GM18517 (cell line): Measurements from ENCODE around the gene SORL1-AS1.
A peak's percentile ranks its signal among the peaks of the same experiment; 100 is the strongest.
"Not testable (repeated sequence)": the region's sequence is repeated elsewhere in the genome, so short reads cannot be mapped to it uniquely, and the experiment has no call there.

Source experiments
- ATAC-seq: cut with Tn5 transposase; IDR thresholded peaks from one replicate; pipeline ENCODE4 v1.9.1; 2021; ENCODE audit warnings: mild to moderate bottlenecking, moderate library complexity; ENCODE audit not compliant: unreplicated experiment

The SORL1-AS1 gene

DNA sequence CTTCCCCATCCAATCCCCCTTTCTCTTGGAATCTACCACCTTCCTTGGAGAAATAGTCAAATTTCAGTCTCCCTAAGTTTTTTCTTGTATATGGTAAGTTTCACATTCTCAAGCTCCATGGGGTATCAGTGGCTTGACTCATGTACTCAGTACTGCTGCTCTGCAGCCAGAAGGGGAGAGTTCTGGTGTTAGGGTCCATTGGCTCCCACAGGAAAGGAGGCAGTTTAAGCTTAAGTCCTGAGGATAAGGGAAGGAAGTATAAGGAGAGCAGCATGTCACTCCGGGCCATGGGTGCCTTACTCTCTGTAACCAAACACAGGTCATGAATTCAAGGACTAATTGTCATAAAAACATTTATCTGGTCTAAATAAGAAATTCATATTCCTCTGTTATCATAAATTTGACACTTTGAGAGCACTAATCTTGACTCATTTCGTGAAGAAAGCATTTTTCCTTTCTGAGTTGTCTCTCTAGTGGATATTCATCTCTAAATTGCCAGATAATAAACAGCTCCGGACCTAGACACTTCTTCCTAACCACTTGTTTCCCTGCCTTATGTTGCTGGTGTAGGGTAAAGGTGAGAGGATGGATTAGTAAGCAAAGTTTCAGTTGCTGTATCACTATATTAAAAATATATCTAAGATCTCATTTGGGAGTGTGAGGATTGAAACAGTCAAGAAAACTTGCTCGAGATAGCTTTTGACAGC lies 20.8 kb downstream of the SORL1-AS1 start:
- no peak for ATAC-seq

DNA sequence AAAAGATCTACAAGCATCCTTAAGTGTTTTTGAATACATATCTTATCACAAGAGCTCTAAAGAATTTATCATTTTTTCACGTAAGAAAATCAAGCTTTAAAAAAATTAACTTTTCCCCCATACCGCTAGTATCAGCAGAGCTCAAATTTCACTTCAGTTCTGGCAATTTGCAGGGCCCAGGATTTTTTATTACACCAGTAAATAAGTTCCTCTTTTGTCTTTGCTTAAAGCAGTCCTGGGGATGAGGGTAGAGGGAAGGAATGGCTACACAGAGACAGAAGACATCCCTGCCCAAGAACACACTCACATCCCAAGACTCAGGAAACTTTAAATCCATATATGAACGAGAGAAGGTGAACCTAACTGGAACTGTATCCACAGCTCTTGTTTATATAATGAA lies 23.2 kb downstream of the SORL1-AS1 start:
- no peak for ATAC-seq

DNA sequence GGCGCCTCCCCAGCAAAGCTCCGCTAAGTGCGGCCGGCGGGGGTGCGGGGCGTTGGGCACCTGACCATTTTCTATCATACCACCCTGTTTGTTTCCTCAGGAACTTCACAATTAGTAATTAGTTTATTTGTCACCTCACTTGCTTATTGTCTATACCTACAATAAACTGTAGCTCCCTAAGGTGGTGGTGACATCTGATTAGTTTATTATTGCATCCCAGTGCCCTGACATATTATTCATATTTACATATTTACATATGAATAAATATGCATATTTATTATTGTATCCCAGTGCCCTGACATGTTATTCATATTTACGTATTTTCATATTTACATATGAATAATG lies 25.4 kb downstream of the SORL1-AS1 start:
- ATAC-seq = no peak

DNA sequence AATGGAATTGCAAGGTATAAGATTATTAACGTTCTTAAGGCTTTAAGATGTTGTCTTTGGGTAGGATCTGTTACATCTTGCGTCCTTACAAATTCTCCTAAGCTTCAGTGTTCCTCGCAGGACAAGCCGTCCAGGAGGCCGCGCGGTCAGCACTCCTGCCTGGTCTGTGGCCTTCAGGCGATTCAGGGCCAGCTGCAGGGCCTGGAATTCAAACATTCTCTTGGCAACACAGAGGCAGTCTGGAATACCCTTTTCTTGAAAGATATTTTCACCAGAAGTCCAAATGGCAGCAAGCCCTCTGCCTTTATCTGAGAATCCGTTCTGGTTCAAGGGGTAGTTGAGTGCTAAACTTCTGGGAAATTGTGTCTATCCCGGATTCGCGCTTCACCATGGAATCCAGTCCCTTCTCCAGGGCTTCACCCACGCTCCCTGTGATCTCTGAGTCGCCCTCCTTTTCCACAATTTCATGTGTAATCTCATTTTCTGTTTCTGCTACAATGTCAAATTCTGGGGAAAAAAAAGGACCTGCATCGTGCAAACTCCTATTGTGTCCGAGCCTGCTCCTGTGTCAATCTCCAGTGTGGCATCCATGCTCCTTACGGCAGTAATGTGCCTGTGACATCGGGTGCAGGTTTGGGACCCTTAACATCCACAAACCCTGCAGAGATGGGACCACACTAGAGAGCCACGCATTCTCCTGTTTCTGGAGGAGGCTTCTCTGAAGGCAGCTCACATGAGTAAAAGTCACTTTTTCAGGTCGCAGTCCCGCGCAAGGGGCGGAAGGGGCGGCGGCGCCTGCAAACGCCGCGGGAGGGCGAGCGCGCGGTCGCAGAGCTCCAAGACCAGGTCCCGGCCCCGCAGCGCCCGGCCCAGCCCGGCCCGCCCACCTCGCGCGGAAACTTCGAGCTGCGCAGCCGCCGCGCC lies 26.0 kb downstream of the SORL1-AS1 start:
- ATAC-seq = no peak

- ATAC-seq = no peak
Observed at GRCh38 chr11:121425828-121426227, 26.9 kb downstream of the SORL1-AS1 start.

DNA sequence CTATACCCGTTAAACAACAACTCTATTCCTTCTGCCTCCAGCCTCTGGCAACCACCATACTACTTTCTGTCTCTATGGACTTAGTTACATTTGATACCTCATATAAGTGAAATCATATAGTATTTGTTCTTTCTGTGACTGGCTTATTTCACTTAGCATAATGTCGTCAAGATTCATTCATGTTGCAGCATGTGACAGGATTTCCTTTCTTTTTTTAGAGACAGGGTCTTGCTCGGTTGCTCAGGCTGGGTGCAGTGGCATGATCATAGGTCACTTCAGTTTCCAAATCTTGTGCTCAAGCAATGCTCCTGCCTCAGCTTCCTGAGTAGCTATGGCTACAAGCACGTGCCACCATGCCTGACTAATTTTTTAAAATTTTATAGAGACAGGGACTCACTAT lies 30.1 kb downstream of the SORL1-AS1 start:
- peak; percentile 57 for ATAC-seq

- ATAC-seq = no peak
Observed at GRCh38 chr11:121421149-121421901, 31.4 kb downstream of the SORL1-AS1 start.

GRCh38 chr11:121420398-121420797 lies 32.4 kb downstream of the SORL1-AS1 start:
- no peak for ATAC-seq

GRCh38 chr11:121419836-121420235 lies 32.9 kb downstream of the SORL1-AS1 start:
- ATAC-seq = no peak

GRCh38 chr11:121418625-121419114 lies 34.1 kb downstream of the SORL1-AS1 start:
- no peak for ATAC-seq

- ATAC-seq = no peak
Observed at GRCh38 chr11:121417607-121418006, 35.2 kb downstream of the SORL1-AS1 start.

DNA sequence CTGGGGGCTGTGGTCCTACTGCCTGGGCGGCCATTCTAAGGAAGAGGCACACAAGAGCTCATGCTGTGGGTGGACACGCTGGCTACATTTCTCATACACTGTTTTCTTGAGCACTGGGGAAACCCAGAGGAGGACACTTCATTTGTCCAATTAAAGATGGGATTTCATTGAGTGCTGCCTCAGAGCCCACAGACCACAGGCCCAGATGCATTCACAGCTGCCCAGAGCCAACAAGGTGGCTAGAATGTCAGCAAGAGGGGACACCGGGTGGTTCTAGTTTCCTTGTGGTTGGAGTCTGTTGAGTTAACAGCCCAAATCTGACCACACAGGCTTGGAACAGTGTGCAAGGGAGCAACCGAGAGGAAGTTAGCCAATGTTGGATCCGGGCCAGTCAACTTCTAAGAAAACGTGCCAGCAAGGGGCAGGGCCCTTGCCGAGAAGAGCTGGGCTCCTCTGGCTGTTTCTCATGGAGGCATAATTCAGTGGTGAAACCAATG lies 35.7 kb downstream of the SORL1-AS1 start:
- peak; percentile 50 for ATAC-seq

DNA sequence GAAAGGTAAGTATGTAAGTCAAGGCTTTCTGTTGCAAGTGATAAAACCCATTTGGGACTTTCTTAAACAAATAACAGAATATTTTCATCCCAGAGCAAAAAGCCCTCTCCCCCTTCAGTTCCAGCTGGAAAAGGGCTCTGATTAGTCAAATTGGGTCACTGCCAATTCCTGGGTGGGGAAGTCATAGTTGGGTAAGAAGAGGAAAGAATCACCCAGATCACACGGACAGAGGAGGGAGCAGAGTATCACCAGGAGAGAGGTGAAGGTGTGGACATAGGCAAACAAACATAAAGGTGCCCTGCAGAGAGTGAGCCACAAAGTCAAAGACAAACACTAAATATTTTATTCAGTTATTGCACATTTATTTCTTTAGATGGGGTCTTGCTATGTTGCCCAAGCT lies 36.9 kb downstream of the SORL1-AS1 start:
- no peak for ATAC-seq

DNA sequence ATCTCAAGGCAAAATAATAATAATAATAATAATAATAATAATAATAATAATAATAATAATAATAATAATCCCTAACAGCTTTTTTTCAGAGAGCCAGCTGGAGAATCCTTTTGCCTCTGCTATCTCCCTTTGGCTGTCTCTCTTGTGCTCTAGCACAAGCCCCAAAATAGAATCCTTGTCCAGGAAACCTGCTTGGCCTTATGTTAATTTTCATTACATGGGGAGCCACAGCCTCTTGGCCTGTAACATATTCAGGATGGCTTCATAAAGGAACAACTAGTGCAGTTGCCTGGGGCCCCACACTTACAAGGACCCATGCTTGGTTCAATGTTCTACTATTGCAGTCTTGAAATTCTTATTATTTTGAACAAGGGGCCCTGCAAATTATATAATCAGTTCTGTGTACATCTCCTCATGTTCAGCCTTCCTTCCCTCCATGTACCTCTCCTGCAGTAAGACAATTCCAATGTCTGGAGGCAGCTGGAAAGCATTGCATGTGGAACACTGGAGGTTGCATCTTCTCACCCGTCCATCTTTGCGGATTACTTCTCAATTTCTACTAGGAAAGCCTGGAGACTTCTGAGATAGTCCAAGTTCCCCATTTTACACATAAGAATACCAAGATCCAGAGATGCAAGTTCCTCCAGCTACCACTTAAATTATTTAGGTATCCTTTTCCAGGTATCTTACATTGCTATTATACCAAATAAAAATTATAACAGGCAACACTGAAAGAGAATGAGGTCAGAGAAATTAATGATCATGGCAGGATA lies 38.4 kb downstream of the SORL1-AS1 start:
- ATAC-seq = no peak

GRCh38 chr11:121412711-121413415 lies 39.9 kb downstream of the SORL1-AS1 start:
- ATAC-seq = no peak

- no peak for ATAC-seq
Observed at GRCh38 chr11:121412000-121412587, 40.7 kb downstream of the SORL1-AS1 start.

GRCh38 chr11:121411330-121411729 lies 41.4 kb downstream of the SORL1-AS1 start:
- ATAC-seq = not testable (repeated sequence)

- ATAC-seq = not testable (repeated sequence)
Observed at GRCh38 chr11:121410041-121410440, 42.7 kb downstream of the SORL1-AS1 start.

GRCh38 chr11:121408830-121409229 lies 43.9 kb downstream of the SORL1-AS1 start:
- ATAC-seq = no peak
